T1000 (cell line): ENCODE results near the gene BUB1B.

Source experiments
- DNase-seq: peaks from one replicate; lab custom pipeline; 2025; ENCODE audit warnings: mixed read lengths; lab: John Stamatoyannopoulos, UW

The BUB1B gene

DNA sequence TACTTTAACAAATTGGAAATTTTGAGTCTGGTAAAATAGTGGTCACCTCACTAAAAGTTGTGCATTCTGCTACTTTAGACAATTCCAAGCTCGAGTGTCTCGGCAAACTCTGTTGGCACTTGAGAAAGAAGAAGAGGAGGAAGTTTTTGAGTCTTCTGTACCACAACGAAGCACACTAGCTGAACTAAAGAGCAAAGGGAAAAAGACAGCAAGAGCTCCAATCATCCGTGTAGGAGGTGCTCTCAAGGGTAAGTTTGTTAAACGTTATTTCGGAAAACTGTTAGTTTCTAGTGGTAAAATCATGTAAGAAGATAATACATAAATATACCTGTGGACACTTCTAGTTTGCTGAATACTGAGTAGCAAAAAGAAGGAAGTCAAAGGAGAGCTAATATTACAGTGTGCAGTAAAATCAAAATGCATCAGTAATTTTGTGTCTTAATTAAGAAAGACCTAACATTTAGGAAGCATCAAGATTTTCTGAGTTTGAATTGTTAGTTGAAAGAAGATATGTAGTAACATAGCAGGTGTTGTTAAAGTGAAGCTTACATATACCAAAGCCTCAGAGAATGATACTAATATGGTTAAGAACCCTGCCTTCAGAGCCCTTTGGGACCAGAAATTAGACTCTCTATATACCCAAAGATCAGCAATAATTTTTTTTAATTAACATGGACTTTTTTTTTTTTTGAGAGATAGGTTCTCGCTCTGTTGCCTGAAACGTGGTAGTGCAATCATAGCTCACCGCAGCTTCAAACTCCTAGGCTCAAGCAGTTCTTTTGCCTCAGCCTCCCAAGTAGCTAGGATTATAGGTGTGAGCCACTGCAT lies 23.0 kb downstream of the BUB1B start:
- no peak for DNase-seq

DNA sequence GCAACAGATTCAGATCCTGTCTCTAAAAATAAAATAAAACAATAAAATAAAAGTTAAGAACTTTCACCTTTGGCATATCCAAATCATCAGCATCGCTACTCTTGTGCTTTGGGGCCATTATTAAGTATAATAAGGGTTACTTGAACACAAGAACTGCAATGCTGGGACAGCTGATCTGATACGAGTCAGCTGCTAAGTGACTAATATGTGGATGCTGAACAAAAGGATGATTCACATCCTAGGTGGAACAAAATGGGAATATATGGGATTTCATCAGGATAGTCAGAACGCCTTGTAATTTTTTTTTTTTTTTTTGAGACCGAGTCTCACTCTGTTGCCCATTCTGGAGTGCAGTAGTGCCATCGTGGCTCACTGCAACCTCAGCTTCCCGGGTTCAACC lies 29.7 kb downstream of the BUB1B start:
- DNase-seq, result no peak

DNA sequence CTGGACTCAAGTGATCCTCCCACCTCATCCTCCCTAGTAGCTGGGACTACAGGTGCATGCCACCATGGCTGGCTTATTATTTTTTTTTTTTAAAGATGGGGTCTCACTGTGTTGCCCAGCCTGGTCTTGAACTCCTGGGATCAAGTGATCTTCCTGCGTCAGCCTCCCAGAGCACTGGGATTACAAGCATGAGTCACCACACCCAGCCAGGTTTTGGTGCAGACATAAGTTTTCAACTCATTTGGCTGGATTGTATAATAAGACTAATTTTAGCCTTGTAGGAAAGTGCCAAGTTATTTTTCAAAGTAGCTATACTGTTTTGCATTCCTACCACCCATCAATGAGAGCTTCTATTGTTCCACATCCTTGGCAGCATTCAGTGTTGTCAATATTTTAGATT lies 32.1 kb downstream of the BUB1B start:
- no peak for DNase-seq

DNA sequence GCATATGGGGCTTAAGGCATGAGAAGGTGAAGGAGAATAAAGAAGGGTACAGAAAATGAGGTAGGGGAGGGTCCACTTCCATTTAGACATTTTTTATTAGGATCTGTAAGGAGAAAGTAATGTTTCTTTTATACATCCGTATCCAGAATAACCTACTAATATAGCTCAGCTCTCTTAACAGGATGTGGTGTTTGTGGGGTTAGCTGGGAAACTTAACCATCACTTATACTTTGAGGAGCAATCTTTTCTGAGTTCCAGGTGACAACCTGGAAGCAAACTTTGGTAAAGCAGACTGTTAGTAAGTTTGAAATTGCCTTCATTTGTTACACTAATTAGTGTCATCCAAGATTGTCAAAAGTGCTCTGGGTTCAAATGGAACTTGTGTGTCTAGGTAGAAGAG lies 36.6 kb downstream of the BUB1B start:
- no peak for DNase-seq

DNA sequence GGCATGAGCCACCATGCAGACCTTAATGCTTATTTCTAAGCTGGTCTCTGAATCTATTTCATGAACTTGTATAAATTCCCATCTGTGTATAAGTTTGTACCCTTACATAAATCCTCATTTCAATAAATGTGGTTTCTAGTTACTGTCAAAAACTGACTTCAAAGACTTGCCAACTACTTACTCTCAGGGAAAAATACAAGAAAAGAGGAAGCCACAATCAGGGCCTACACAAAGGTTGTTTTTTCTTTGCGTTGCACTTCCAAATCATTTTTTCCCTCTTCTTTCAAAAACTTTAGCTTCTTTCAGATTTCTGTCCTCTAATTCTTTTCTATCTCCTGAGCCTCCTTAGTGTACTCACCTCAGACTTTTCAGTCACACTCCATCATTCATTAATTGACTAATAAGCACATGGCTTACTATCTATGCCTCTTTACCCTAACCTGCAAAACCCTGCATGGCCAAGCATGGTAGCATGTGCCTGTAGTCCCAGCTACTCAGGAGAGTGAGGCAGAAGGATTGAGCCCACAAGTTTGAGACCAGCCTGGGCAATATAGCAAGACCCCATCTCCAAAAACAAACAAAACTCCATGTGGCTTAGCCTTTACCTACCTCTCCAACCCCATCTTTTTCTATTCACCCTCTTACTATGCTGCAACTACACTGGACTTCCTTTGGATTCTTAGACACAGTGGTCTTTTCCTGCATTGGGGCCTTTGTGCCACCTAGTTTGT lies 37.7 kb downstream of the BUB1B start:
- DNase-seq, result no peak

DNA sequence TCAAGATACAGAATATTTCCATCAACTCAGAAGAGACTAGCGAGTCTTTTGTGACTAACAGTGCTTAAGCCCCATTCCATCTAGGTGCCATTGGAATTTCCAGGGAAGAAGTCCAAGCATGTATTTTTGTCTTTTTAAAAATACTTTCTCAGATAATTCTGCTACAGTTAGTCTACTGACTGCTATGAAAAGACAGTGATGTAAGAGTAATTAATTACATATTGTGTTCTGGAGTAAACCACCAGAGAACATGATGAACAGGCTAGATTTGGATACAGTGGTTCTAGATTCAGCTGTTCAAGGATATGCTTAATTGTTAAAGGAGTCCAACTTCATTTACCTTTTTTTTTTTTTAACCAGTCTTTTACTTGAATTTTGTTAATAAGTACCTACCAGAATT lies 43.2 kb downstream of the BUB1B start:
- DNase-seq, result no peak

DNA sequence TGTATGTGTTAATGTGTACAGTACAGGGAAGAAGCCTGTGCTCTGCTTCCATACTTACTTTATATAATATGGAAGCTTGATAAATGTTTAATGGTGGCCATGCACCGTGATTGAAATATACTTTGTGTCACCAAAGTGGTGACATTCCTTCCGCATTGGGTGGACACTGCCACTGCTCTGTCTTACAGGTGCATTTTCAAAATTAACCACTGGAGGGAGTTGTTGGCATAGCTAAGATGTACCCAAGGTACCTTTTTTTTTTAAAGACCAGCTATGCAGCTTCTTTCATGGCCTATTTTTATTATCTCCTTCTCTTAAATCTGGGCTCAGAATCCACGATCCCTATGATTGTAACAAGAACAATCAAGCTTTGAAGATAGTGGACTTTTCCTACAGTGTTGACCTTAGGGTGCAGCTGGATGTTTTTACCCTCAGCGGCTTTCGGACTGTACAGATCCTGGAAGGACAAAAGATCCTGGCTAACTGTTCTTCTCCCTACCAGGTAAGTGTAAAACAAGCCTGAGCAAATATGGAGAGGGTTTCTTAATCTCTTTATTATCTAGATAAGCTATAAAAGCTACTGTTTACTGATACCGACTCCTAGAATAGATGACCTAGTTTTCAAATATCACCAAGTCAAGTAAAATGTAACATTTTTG lies 56.4 kb downstream of the BUB1B start:
- DNase-seq, result no peak

DNA sequence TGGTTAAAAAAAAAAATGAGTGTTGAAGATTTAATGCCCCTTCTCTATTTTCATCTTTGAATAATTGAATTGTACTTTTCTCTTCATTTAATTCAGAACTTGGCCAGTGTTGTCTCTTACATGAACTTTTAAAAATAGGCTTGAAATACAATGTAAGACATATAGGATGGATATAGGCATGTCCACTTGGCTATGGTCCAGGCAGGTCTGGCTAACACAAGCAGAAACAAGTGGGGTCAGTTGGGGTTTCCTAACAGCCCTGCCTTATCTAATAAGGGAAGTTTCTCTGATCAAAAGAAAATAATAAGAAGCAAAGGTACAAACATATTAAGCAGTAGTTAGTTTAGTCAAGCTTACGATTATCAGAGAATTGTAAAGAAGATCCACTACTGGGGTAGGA lies 58.9 kb downstream of the BUB1B start:
- no peak for DNase-seq

DNA sequence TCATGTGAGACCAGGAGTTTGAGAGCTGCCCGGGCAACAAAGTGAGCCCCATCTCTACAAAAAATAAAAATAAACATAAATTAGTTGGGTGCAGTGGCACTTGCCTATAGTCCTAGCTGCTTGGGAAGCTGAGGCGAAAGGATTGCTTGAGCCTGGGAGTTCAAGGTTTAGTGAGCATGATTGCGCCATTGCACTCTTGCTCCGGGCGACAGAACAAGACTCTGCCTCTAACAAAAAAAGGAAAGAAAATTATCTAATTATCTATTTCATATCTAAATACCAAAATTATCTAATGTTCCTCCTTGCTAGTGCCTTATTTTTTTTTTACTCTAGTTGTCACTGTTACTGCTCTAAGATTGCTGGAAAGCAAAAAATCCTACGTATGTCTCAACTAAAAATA lies 61.3 kb downstream of the BUB1B start:
- no peak for DNase-seq

DNA sequence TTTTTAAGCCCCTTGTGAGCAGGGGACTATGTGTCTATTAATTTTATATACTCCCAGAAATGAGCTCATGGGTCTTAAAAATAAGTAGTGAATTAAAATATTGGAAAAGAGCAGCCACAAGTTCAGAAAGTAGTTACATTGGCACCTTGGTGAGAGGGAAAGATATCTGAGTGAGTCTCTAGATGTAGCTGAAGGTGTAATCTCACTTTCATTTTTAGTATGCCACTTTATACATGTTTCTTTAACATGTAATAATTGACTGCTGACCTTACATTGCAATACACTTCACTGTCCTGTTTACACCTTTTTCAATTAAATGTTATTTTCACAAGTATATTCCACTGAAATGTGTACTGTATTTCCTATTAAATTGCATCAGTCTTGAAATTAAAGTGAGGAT lies 65.9 kb downstream of the BUB1B start:
- no peak for DNase-seq

DNA sequence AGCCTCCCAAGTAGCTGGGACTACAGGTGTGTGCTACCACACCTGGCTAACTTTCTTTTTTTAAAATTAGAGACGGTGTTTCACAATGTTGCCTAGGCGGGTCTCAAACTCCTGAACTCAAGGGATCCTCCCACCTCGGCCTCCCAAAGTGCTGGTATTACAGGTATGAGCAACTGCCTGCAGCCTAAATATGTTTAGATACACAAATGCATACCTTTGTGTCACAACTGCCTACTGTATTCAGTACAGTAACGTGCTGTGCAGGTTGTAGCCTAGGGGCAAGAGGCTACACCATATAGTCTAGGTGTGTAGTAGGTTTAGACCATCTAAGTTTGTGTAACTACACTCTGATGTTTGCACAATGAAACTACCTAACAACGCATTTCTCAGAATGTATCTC lies 68.4 kb downstream of the BUB1B start:
- no peak for DNase-seq

DNA sequence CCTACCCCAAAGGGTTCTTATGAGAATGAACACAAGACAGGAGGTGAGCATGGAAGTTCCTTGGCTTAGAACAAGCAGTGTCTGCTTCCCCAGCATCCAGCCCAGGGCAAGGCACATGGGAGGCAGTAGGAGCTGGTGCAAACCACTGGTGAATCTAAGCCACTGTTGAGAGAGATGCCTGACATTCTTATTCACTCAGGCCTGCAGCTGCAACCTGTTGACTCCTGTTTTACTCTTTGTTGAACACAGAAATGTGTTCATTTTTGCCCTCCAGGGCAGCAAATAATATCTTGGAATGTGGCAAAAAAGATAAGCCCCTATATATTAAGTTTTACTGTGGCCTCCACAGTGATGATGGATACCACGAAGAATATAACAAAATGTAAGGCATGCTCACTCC lies 69.1 kb downstream of the BUB1B start:
- DNase-seq, result no peak

DNA sequence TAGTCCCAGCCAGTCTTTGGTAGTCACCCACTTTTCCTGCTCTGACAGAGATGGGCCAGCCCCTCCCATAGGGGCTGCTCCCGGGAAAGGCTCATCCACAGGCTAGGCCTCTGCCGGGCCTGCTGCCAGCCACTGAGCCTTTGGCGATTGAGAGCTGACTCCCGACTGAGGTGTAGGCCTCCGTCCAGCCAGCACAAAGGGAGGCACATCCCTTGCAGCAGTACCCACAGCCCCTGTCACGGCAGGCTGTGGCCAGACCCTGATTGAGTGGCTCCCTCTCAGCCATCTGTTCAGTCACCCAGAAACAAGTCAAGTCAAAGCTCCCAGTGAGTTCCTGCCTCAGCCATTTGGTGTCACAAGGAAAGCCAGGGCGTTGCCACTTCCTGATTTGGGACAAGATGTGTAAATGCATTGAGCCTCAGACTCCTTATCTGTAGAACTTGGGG lies 71.8 kb downstream of the BUB1B start:
- DNase-seq, result no peak

DNA sequence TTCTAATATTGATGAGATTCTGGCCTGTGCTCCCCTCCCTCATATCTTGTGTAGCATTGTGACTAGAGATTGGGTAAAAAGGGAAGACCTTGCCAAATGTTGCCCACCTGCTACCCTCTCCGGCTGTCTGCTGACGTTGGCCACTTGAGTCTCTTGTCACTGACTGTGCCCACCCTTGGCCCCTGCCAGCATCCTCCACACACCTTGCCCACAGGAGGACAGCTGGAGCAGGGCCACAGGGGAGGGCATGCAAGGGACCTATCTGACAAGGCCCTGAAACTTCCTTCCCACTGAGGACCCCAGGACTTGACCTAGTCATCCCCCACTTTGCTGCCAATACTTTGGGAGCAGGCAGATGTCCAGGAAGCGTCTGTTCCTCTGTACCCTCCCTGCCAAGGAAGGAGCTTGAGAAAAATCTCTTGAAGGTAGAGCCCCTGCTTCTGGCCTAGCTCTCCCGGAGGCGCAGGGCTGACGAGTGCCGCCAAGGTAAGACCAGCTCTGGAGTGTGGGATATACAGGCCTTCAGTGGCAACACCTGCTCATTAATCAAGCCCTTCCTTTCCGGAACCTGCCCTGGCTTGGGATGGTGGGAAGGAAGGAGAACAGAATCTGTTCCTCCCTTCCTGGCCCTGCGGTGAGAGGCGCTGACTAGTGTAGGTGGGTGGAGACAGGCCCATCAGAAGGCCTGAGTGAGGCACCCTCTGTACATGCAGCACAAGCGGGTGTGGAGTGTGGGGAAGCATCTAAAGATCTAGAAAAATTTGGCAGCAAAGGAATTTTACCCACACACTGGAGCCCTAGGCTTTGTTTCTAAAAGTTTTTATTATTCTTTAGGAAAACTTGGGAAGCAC lies 73.1 kb downstream of the BUB1B start:
- no peak for DNase-seq

DNA sequence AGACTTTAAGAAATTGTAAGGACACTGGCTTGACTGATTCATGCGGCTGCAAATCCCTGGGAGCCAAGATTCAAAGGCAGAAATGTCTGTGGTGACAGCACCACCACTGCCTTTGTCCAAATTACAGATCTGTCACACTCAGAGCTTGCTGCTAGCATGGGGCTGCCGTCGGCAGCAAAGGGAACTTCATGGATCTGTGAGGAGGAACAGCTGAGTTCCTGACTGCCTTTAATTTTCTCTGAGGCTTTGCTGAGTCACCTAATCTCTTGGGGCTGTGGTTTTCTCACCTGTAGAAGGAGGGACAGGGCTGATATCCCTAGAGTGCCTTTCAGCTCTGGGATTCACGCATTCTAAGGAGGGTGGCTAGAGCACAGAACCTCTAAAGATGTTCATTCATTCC lies 73.9 kb downstream of the BUB1B start:
- DNase-seq, result no peak

DNA sequence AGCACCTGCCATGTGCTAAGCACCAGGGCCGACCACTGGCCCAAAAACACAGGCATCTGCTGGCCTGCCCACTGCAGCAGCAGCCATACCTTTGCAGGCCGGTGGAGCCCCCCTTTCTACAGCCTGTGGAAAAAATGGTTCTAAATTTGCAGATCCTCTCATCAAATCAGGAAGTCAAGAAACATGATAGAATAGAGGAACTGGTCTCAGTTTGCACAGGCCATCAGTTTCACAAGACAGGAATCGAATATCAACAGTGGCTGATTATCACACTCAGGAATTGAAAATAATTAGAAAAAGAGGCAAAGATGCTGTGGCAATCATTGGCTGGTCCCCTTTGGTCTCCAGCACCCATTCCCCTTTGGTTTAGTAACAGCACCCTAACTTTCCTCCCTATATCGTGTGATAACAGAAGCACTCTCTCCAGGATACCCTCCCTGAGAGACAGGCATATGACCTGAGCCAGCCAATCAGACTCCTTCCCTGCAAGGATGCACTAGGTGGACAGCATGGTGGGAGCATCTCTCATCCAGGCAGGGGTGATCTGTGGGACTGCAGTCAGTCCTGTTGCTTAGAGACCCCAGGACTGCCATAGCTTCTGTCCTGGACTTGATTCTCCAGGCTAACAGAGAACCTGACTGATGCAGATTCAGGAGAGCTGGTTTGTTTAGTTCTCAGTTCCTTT lies 74.5 kb downstream of the BUB1B start:
- DNase-seq, result no peak

DNA sequence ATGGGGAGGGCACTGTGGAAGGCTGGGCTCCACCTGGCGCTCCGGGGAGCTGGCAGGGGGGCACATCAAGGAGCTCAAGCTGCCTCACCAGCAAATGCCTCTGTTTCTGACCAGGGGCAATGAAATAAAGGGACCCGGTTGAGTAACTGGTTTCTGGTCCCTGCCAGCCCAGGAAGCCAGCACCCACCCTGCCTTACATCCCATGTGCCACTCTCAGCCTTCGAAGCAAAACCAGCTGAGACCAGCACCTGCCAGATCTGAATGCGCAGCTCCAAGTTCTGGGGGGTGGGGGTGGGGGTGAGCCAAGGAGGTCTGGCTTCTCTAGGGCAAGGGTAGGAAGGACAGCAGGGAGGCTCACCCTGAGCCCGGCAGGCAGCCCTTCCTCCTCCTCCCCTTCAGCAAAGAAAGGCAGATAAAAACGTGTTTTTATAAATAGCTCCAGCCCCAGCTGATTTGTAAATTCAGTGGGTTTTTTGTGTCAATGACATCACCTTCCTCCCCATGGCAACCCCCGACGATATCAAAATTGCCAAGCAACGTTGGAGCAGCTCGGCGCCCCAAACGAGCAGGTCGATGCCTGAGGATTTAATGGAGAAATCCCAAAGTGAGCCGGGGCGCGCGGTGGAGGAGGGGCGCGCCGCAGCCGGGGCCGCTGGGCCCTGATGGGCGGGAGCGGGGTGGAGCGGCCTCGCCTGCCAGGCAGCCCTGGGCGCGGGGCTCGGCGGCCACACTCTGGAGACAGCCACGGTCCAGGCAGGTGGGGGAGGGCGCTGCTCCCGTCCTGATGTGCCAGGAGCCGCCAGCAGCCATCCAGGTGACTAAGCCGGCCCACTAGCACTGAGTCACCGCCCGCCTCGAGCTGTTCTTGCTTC lies 77.9 kb downstream of the BUB1B start, which contains the start of gene PAK6:
Gene PAK6, plus strand, starts transcription at position 532 of the 872 bp plus-strand sequence. CDS start 25,723 bp downstream, outside the sequence.
- DNase-seq, result peak; percentile 67

DNA sequence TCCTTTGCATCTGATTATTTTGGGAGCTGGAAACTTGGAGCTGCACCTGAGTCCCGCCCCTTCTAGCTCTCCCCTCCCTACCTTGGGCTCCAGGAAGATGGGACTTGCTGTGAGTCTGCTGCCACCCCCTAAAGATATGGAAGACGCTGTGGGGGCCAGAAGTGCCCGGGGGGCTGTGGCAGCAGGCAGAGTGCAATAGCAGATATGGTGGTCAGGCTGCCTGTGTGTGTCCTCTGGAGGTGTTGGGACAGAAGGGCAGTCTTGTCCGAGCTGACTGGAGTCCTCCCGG lies 78.5 kb downstream of the BUB1B start:
- DNase-seq, result no peak

DNA sequence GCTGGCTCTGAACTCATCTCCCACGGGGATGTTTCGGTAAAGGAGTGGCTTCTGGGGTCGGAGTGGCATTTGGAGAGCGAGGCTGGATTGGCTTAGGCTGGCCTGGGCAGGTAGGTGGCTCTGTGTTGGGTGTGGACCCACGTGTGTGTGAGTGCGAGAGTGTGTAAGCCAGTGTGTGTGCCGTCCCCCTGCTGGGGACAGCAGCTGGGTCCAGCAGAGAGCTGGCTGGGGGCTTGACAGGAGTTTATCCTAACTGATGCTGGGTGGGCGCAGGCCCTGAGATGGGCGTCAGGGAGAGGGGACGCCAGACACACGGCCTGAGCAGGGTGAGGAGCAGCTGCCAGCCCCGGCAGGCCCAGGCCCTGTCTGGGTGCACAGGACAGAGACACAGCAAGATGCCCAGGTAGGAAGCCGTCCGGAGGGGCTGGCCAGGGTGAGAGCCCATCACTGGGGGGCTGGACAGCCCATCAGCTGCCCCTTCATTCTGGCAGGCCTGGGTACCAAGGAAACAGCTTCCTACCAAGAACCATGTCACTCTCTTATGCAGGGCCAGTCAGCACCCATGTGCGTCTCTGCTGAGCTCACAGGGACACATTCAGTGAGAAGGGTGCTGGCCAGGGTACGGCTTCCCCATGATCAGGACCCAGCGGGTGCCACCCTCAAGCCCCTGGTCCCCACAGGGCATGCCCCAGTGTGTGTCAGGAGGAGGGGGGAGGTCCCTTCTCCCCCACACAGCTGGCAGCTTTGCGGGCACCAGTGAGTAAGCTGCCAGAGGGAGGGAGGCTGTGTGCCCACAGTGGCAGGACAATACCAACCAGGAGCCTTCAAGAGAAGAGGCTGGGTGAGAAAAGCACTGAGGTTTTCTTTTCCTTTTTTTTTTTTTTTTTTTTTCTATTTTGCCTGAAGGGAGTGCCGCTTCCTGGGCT lies 79.1 kb downstream of the BUB1B start:
- DNase-seq, result no peak
